HL-60/S4 (cell line): ENCODE data around the gene CCDC14.
"Not testable (repeated sequence)": the region's sequence is repeated elsewhere in the genome, so short reads cannot be mapped to it uniquely, and the experiment has no call there.

Experiments used
- in situ Hi-C: fragments of 300-500 bp; cut with MboI; formaldehyde crosslinking; loops from 2 replicates; pipeline ENCODE4 v1.14.3; 2022; ENCODE audit warnings: low sequenced_read_pairs

The CCDC14 gene

DNA sequence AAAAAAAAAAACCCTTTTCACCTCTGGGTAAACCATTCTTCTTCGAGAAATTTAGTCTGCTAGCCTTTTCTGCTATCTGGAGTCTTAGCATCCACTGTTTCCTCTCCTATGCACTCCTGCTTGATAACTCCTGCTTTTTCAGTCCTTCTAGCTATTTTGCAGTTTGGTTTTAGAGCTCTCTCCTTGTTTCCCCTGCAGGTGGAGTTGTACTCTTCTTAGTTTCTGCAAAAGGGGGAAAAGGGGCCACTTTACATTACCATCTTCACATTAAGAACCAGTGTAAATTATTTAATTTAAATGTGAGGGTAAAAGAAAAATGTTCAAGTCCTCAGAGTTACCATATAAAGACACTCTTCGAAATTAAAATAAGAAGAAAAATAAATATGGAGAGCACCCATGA lies 53.3 kb downstream of the CCDC14 start:
- in situ Hi-C loops = no loop called here

DNA sequence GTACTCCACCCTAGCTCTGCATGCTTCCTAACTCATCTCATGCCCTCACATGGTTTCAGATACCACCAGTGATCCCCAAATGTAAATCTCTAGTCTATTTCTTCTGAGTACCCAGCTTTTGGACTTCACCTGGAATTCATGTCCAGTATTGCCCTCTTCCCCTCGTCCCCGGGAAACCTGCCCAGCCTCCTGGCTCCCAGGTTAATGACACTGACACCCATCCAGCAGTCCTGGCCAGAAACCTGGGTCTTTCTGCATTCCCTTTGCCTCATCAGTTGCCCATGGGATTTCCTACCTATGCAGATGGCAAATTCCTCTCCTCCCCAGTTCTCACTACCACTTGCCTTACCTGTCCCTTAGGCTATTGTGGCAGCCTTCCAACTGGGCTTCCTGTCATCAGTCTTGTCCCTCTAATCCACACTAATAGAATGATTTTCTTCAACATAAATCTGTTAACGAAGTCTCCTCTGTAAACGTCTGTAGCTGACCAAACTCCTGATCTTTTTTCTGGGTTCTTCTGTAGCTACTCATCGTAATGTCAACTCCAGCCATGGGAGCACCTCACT lies 61.6 kb downstream of the CCDC14 start:
- in situ Hi-C loops = no loop called here

DNA sequence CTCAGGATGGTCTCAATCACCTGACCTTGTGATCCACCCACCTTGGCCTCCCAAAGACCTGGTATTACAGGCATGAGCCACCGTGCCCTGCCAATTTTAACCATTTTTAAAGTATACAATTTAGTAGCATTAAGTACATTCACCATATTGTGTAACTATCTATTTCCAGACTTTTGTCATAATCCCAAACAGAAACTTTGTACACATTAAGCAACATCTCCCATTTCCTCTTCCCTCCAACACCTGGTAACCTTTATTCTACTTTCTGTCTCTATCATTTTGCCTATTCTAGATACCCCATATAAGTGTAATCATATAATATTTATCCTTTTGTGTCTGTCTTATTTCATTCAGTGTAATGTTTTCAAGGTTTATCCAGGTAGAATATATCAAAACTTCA lies 68.0 kb downstream of the CCDC14 start:
- in situ Hi-C loops = no loop called here

DNA sequence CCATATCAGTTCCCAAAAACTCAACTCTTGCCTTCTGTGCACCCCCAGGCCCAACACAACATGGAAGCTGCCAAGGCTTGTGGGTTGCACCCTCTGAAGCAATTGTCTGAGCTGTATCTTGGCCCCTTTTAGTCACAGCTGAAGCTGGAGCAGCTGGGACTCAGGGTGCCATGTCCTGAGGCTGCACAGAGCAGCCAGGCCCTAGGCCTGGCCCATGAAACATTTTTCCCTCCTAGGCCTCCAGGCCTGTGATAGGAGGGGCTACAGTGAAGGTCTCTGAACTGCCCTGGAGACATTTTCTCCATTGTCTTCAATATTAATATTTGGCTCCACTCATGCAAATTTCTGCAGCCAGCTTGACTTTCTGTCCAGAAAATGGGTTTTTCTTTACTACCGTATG lies 68.8 kb downstream of the CCDC14 start:
- in situ Hi-C loops = no loop called here

DNA sequence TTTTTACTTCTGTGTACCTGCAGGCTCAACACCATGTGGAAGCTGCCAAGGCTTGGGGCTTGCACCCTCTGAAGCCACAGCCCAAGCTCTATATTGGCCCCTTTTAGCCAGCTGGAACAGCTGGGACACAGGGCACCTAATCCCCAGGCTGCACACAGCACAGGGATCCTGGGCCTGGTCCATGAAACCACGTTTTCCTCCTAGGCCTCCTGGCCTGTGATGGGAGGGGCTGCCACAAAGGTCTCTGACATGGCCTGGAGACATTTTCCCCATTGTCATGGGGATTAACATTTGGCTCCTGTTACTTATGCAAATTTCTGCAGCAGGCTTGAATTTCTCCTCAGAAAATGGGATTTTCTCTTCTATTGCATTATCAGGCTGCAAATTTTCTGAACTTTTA lies 70.0 kb downstream of the CCDC14 start:
- in situ Hi-C loops = not testable (repeated sequence)

DNA sequence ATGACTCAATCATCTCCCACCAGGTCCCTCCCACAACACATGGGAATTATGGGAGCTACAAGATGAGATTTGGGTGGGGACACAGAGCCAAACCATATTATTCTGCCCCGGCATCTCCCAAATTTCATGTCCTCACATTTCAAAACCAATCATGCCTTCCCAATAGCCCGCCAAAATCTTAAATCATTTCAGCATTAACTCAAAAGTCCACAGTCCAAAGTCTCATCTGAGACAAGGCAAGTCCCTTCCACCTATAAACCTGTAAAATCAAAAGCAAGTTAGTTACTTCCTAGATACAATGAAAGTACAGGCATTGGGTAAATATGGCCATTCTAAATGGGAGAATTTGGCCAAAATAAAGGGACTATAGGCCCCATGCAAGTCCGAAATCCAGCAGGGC lies 70.9 kb downstream of the CCDC14 start:
- in situ Hi-C loops = not testable (repeated sequence)

DNA sequence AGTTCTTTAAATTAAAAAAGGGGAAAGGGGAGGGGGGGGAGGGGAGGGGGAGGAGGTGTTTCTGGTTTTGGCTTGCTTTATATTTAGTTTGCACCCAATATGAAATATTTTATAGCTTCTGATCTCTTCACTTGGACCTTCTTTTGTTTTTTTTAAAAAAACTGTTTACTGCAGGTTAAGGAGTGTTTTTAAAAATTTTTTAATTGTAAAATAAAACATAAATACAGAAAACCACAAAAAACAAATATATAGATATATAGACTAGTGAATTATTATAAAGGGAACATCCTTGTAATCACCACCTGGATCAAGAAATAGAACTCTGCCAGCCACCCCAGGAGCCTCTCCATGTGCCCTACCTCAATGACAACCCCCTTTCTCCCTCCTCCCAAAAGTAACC lies 76.0 kb downstream of the CCDC14 start:
- in situ Hi-C loops = no loop called here

DNA sequence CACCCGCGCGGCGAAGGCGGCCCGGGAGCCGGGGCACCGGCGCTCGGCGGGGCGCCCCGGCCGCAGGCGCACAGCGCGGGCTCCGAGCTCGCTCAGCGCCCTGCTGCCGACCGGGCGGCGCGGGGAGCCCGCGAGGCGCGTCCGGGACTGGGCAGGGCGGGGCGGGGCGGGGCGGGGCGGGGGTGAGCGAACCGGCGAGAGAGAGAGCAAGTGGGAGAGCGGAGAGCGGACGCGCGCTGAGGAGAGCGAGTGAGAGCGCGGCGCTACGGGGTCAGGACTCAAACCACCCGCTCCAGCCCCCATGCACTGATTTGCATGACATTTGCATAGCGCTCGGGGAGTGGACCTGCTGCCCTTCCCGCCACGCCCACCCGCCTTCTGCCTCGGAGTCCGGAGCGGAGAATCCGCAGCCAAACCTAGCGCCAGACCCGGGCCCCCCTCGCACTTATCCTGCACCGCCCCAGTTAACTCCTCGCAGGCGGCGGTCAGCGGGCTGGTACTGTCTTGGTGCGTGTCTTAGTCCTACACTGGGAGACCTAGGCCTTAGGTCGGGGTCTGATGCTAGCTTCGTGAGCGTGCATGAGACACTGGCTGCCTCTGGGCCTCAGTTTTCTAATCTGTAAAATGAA lies 76.7 kb downstream of the CCDC14 start, which contains the start of gene MYLK:
TSS of gene MYLK (minus strand) at position 130 of the 629 bp plus-strand sequence. CDS start 90,491 bp downstream, outside the sequence.
- in situ Hi-C loops = no loop called here

DNA sequence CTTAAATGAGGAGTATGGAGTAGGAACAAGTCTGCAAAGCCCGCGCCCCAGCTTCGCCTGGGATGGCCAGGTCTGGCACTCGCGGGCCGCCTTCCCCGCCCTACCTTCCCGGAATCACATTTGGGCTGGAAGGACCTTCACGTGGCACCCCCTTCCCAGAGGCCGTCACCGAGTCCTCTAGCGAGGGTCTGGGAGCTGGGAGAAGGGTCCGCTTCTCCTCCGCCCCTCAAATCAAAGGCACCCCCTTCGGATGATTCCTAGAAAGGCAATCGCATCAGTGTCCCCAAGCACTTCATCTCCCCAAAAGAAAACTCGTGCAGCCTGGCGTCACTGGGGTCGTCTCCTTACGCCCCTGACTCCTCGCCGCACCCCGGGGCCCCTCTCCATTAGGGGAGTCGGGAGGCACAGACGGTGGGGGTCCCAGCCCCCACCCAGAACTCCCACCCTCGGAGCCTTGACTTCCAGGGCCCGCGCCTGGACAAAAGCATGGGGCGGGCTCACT lies 77.3 kb downstream of the CCDC14 start:
- in situ Hi-C loops = no loop called here

DNA sequence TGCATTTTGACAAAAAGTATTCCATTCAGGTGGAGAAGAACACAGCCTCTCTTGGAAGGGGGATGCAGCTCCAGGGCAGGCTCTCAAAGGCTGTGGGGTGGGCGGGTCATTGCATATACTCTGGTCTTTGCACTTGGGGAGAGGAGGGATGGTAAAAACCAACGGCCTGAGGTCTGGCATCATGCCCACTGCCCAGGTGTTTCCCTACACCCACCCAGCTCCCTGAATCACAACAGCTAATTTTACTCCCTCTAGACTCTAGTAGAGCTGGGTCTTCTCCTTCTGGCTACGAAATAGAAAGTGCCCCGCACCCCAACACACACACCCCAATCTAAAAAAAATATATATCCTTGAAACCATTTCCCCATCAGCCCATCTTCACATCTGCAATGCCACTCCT lies 77.9 kb downstream of the CCDC14 start:
- in situ Hi-C loops = no loop called here

DNA sequence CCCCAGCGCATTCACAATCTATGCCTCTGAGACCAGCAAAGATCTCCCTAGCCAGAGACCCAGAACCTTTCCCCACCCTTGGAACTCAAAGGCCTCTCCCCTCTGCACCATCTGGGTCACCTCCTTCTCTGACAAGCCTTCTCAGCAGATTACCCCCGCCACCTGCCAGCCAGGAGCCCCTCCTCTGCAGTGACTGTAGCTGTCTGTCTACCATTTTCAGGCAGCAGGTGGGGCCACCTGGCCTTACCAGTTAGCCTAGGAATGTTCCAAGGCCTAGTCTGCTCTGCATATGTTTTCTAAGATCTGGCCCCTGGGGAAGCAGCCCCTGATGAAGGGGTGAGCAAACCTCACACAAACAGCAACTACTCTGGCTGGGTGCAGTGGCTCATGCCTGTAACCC lies 79.3 kb downstream of the CCDC14 start:
- in situ Hi-C loops = no loop called here

DNA sequence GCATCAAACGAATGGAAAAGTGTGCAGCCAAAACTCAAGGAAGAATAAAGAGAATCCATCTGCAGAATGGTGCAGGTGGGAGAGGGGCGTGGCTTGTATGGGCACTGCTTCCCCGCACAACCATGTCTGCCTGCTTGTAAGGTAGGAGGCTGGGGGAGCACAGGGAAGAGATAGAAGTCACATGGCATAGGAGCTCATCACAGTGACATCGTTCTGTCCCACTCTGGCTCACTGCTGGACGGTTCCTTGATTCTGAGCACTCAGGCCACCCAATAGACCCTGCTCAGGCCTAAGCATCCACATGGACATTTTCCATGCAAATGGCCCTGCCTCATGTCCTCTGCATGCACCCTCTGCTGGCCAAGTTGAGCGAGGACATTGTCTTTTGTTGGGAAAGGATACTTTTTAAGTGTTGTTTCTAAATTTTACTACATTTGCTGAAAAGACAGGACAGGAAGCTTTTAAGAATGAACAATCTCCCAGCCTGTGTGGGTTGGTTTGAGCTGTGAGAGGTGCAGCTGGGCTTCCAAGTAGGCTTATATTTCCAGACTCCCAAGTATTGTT lies 79.9 kb downstream of the CCDC14 start:
- in situ Hi-C loops = no loop called here

DNA sequence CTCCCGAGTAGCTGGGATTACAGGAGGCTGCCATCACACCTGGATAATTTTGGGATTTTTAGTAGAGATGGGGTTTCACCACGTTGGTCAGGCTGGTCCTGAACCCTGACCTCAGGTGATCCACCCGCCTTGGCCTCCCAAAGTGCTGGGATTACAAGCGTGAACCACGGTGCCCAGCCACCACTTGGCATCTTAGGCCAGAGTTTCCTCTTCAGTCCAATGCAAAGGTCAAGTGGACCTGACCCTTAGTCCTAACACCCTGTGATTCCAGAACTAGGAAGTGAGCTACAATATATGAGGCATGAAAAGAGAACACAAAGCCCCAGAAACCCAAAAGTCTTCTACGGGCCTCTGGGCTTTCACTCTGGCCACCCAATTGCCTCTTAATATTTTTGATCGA lies 82.2 kb downstream of the CCDC14 start:
- in situ Hi-C loops = no loop called here

DNA sequence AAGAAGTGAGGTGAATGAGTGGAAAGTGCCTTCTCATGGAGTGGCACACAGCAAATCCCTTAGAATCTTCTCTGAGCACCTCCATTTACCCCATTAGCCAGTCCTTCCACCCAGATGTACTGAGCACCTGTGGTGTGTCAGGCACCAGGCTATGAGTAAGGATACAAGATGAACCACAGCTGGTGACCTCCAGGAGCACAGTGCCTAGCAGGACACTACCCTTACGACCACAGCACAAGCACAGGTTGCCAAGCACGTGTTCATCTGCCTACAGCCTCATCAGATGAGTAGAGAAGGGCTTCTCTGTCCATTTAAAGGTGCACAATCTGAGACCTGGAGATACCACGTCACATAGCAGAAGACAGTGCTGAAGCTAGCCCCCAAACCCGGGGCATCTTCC lies 83.1 kb downstream of the CCDC14 start:
- in situ Hi-C loops = no loop called here

DNA sequence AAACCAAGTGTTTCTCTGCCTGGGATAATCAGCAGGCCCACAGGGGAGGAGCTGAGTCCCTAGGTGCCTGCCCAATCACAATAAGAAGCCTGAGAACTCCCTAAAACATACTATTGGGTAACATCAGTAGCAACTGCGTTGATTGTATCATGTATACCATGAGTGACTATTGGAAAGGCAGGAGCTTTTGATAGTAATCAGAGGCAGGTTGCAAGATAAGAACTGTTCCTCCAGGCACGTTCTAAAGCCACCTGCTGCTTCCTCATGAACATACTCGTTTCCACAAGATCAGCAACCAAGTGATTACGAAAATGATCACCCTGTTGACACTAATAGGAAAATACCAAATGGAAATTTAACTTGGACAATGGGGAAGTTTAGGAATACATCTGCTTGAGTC lies 83.6 kb downstream of the CCDC14 start:
- in situ Hi-C loops = no loop called here

DNA sequence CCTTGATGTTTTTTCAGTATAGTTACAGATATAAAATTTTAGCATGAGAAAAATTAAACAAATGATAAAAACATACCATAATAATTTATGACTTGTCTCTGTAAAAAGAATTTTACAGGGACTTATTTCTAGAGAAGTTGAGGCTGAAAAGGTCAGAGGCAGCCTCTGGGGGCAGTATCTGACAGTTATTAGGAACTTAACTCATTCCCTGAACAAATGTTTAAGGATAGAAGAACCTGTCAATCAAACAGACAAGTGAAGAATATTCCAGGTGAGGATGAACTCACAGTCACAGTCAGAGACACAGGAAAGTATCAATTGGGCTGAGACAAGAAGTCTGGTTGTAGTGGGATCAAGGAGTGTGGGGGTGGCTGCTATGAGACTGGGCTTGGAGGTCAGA lies 84.2 kb downstream of the CCDC14 start:
- in situ Hi-C loops = no loop called here

DNA sequence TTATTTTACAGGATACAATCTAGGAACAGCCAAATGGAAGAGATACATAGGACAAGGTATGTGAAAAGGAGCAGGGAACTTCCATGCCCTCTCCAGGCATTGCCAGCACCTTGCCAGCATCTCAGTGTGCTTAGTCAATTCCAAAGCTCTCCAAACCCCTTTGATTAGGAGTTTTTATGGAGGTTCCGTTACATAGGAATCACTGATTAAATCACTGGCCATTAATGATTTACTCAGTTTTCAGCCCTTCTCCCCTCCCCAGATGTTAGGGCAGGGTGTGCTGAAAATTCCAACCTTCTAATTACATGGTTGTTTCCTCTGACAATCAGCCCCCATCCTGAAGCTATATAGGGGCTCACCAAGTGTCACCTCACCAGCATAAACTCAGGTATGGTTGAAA lies 88.4 kb downstream of the CCDC14 start:
- in situ Hi-C loops = no loop called here

DNA sequence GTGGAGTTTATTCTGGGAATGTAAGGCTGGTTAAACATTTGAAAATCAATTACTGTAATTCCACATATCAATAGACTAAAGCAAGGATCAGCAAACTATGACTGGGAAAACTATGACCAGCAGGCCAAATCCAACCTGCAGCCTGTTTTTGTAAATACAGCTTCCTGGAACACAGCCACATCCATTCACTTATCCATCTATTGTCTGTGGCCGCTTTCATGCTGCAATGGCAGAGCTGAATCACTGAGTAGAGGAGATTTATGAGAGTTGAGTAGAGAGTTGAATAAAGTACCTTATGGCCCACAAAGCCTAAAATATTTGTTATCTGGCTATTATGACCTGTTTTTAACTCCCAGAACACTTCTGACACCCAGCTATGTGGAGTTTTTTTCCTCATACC lies 89.1 kb downstream of the CCDC14 start:
- in situ Hi-C loops = no loop called here

DNA sequence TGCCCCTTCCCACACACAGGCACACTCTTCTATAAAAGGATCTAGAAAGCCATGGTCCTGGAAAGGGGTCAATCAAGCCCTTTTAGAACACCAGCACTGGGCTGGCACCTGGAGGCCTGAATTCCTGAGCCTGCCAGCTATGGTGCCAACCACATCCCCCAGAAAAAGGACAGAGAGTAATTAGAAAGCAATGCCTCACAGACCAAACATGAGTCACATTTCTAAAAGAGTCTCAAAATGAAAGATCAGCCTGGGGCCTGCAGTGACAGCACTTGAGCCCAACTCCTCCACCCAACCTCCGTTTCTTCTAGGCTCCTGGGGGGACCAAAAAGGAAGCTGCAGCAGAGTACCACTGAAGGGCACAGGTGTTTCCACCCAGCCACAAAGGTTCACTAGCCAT lies 91.0 kb downstream of the CCDC14 start:
- in situ Hi-C loops = no loop called here

DNA sequence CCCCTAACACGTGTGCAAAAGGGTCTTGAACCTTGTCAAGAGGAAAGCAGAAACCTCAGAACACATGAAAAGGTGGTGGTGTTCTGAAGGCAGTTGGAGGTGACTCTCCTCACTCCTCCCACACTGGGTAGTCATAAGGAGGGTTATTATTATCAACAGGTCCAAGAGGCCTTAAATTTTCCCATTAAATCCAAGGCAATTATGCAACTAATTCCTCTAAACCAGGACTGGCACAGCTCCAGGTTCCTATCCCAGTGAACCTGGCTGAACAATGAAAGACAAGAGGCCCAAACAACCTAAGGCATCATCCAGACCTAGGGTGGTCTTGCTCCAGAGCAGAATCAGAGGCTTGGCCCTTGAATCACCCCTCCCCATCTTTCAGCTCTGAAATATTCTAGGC lies 91.9 kb downstream of the CCDC14 start:
- in situ Hi-C loops = no loop called here

DNA sequence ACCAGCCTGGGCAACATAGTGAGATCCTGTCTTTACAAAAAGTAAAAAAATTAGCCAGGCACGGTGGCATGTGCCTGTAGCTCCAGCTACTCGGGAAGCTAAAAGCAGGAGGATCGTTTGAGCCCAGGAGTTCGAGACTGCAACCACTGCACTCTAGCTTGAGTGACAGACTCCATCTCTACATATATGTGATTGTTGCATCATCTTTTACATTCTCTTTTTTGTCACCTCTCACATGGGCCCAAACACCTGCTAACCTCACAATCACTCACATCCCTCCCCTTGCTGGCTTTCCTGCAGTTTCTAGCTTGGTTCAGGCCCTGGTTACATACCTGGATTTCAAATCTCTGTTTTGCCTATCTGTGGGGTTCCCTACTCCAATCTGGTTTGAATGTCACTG lies 96.3 kb downstream of the CCDC14 start:
- in situ Hi-C loops = no loop called here
